Effector CD4-positive, alpha-beta T cell (primary cell): ENCODE results near the gene GM2A.
"Not testable (repeated sequence)": the region's sequence is repeated elsewhere in the genome, so short reads cannot be mapped to it uniquely, and the experiment has no call there.

Experiments
- DNase-seq: peaks from one replicate; pipeline ENCODE4 v3.0.0-alpha.2; 2020

GM2A gene

DNA sequence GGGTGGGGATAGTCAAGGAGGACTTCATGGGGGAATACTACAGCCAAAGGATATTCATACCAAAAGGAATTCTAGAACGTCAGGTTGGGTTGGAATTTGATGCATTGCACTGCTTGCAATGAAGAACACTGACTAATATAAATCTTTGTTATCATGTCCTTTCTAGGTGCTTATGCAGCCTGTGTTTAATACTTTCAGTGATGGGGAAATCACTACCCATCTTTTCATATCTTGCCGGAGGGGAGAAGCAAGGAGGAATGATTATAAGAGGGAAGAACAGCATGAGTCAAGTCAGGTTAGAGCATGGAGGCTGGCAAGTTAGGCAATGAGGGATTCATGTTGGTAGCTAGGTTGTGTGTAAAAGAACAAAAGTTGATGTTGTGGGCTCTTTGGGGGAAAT, 24.0 kb upstream of the GM2A start:
- DNase-seq: no peak

DNA sequence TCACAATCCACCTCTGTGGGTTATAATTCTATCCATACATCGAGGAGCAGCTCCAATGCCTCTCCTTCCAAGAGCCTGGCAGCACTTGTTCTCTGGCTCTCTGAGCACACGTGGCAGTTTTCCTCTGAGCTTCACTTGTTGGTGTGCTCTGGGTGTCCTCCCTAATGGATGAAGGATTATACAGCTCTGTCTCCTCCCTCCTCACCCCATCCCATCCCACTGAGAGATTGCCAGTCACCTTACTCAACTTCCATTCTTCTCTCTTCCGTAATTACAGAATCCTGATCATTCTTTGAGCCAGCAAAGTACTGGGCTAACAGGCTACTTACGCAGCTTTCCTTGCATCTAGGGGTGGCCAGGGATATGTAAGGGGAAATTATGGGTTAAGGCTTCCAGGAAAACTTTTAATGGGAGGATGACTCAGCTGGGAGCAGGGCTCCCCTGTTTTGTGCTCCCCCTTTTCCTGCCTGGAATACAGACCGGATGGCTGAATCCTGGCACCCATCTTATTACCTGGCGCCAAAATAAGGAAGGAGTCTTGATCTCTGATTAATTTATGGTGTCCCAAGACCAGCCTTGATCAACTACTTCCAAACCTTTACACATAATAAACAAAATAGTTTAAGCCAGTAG, 22.8 kb upstream of the GM2A start:
- no peak for DNase-seq

DNA sequence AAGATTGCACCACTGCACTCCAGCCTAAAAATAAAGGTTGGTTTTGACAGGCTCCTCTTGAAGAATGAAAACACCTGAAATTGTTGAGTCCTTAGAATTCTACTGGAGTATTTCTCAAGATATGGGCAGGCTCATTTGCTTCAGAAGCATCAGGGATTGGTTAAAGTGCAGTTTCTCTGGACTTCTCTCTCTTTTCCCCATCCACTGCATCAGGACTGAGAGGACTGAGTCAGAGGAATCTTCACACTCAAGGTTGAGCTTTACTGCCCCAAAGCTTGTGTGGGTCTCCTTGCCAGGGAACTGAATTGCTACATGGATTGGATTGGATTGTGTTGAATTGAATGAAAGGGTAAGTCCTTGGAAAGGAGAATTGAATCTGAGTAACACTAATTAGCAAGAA, 21.6 kb upstream of the GM2A start:
- no peak for DNase-seq

DNA sequence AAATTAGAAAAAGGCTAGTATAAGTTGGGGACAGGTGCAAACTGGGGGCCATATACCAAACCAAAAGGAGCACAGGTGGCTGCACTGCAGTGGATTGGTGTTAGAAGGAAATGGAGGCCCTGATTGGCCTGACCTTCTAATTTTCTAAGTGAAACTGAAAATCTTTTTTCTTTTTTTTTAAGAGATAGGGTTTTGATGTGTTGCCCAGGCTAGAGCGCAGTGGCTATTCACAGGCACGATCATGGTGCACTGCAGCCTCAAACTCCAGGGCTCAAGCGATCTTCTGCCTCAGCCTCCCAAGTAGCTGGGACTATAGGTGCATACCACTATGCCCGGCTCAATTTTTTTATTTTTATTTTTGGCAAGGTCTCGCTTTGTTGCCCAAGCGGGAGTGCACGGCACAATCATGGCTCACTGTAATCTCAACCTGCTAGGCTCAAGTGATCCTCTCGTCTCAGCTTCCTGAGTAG, 19.3 kb upstream of the GM2A start:
- DNase-seq: no peak

DNA sequence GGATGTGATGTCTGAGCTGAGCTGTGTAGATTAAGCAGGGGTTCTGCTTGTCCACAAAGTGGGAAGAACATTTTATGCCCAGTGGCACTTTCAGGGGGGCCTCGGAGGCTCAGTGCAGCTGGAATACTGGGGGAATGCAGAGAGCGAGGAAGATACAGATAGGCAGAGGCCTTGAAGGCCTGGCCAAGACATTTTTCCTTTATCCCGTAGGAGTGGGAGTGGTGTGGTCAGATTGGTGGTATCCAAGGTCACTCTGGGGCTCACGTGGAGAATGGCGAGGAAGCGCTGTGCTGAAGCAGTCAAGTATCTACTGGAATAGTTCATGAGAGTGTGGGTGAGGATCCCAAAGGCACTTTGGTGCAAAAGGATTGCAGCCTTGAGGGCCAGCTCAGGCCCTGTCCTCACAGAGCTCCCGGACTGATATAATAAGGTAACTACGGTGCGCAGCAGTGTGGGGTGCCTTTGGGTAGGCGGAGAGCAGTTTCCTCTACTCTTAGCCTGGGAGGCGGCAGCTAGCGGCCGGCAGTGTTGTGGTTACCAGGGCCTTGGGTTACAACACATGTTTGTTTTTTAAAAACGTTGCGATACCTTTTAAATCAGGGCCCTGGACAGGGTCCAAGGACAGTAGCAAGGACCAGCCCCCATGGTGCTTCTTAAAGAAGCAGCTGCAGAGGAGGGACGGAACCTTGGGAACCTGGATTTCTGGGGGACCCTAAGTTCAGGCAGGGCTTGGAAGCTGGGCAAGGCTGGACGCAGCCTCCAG, 18.3 kb upstream of the GM2A start:
- no peak for DNase-seq

DNA sequence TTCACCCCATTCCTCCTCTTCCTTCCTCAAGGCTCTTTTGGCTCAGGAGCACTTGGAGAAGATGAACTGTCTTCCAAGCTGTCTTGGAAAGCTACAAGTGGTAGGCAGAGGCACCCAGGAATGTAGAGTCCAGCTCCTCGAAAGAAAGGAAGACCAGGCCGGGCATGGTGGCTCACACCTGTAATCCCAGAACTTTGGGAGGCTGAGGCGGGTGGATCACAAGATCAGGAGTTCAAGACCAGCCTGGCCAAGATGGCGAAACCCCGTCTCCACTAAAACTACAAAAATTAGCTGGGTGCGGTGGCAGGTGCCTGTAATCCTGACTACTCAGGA, 17.8 kb upstream of the GM2A start:
- not testable (repeated sequence) for DNase-seq

DNA sequence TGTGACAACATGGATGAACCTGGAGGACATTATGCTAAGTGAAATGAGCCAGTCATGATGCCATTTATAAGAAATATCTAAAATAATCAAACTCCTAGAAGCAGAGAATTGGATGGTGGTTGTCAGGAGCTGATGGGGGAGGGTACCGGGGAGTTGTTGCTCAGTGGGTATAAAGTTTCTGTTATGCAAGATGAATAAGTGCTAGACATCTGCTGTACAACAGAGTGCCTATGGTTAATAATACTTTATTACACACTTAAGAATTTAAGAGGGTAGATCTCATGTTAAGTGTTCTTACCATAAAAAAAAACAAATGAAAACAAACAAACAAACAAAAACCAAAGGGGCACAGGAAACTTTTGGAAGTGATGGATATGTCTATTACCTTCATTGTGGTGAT, 16.1 kb upstream of the GM2A start:
- no peak for DNase-seq

DNA sequence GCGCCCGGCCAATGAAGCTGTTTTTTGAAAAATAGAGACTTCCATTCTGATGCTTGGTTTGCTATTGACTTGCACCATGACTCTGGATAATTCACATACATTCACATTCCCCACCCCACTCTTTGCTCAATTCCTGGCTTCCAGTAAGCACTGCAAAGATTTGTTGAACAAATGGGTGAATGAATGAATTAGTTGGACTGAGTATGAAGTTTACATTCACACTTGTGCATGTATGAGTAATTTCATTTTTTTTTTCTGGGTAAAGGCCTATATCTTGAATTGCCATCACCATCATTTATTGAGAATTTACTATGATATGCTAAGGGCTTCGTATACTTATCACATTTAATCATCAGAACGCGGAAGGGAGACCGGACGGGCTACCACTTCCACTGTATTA, 15.3 kb upstream of the GM2A start:
- DNase-seq: no peak

DNA sequence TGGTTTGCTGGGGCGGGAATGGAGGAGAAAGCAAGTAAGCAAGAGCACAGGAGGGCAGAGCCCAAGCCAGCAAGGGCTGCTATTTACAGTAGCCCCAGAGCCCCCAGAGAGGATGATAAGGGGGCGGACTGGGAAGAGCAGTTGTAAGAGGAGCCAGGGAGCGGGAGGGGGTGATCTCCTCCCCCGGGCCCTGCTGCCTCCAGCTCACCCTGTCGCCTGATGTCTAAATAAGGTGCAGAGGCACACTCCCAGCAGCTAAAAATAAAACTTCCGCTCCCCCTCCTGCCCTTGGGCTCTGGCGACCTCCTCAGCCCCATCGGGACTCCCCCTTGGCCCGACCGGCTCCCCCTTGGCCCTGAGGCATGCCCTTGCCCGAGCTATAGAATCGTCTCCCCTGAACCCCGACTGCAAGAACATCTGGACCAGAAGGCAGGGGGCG, 14.7 kb upstream of the GM2A start:
- DNase-seq: no peak

DNA sequence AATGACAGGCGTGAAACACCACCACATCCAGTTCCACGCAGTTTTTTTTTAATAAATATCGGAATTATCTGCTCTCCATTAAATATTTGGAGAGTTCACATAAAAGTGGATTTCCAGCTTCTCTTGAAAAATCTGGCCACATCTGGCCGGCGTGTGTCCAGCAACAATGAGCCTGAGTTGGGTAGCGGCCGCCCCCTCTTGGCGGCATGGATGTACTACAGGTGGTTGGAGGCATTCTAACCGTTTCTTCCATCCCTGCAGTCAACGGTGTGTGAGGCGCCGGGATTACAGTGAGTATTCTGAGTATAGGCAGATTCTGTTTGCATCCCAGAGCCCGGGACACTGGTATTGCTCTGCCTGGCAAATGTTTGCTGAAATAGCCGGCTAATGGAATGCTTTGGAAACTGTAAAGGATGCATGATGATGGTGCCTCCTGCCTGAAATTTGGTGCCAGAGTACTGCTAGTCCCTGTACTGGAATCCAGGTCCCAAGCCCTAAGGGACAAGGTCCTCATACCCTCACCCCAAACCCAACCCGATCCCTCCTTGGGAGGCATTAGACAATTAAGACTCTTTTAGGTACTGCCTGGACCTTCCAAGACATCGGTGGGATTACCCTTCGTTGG, 13.6 kb upstream of the GM2A start:
- peak; percentile 36 for DNase-seq

DNA sequence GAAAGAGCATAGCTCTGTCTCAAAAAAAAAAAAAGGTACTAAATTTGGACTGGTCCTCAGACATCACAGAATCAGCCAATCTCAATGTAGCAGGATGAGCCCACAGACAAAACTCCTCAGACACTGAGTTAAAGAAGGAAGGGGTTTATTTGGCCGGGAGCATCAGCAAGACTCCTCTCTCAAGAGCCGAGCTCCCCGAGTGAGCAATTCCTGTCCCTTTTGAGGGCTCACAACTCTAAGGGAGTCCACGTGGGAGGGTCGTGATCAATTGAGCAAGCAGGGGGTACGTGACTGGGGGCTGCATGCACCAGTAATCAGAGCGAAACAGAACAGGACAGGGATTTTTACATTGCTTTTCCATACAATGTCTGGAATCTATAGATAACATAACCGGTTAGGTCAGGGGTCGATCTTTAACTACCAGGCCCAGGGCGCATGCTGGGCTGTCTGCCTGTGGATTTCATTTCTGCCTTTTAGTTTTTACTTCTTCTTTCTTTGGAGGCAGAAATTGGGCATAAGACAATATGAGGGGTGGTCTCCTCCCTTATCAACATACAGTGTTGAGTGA, 12.6 kb upstream of the GM2A start:
- not testable (repeated sequence) for DNase-seq

DNA sequence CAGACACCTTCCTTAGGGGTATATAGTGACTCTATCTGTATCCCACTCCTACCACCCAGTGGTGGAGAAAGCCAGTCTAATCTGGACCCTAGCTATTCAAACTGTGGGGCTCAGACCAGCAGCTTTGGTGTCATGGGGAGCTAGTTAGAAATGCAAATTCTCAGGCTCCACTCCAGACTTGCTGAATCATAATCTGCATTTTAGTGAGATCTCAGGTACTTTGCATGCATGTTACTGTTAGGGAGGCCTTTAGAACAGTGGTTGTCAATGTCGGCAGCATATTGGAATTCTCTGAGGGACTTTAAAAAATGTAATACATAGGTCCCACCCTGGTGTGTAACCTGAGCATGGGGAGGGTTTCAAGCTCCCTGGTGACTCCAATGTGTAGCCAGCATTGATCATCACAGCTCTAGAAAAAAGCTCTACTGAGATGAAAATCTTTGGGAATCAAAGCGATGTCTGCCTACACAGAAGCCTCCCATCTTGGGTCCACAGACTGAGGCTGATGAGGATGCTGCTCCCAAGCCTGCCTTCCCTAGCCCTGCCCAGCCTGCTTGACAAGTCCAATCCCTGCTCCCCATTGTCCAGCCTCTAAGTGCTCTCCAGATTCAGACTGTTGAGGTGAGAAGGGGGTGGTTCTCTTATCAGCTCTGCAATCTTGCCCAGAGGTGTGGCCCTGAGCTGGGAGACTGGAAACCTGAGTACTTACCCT, 11.9 kb upstream of the GM2A start:
- no peak for DNase-seq

DNA sequence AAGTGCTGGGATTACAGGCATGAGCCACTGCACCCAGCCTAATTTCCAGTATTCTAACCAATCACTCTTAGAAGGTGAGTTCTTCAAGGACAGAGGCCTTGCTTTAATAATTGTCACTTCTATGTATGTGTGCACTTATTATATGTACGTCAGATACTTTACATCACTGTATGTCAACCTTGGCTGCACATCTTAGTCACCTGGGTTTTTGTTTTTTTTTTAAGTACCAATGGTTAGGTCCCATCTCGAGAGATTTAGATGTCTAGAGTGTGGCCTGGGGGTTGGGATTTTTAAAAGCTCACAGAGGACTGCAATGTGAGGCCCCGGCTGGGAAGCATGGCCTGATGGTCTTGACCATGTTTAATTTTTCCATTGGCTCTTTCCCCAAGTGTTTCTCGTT, 9.9 kb upstream of the GM2A start:
- no peak for DNase-seq

DNA sequence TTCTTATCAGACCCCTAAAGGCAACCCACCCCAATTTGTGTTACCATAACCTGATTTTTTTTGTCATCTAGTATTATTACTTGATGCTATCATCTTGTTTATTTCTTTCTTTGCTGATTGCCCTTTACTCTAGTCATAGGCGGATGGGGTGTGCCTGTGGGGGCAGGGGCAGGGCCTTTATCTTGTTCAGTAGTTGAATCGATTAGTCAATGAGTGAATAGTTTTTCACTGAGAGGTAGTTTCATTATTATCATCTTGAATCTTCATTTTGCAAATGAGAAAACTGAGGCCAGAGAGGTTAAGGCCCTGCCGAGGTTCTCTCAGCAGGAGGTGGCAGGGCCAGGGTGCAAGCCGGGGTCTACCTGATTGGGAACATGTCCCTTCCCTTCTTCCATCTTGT, 9.4 kb upstream of the GM2A start:
- no peak for DNase-seq

DNA sequence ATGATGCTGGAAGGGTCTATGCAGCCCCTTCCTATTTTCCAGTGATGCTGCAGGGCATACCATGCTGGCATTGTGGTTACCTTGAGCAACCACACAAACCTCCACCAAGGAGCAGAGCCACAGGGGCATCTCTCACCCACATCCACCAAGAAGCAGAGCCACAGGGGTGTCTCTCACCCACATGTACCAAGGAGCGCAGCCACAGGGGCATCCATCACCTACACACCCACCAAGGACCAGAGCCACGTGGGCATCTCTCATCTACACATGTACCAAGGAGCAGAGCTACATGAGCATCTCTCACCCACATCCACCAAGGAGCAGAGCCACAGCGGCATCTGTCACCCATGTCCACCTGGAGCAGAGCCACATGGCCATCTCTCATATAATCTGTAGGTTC, 8.8 kb upstream of the GM2A start:
- DNase-seq: no peak

DNA sequence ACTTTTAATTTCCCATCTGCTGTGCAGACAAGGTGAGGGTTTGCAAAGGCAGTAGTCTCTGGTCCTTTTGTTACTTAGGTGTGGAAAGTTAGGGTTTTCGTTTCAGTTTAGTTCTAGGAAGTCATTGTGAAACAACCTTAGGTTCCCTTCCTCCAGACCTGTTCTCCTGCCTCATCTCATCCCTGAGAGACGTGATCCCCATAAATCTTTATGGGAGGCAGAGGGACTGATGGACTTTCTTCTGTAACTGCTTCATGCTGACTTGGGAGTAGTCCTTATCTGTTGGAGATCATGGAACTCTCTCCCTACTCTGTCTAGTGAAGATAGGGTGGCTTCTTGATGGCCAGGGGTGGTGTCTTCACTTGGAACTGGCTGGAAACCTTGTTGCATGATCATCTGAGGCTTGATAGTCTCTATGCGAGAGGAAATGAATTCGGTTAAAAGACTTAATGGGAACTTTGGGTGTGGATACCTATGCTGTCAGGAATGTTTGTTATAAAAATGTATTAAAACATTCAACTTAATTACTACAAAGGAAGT, 7.2 kb upstream of the GM2A start:
- no peak for DNase-seq

DNA sequence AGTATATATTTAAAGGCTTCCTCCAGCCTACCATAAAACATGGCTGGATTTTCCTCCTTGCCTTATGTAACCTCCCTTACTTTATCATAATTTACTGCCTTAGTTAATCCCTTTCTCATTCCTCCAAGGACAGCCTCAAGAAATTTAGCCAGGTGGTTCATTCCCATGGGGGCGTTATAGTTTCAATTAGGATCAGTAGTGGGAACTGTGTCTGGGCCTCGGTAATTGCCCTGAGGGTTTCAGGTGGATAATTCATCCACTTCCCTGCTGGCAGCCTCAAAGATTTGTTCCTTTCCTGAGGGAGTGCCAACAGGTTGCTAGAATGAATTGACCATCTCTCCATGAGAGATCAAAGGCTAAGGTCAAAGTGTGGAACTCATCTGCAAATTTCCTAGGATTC, 4.3 kb upstream of the GM2A start:
- DNase-seq: no peak

DNA sequence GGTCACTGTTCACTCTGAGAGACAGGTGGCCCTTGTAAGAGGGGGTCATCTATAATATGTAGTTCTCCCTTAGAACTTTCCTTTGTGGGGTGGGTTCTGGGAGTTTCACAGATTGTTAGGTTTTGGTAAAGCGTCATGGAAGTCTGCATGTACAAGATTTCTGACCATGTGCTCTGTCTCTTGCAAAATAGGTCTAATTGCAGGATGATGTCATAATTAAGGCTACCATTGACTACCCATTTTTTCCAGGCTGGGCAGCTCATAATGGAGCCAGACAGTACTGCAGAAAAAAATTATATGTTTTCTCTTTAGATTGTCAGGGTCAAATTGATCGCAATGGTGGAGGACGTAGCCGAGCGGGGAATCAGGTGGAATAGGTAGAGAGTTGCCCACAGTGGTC, 3.7 kb upstream of the GM2A start:
- DNase-seq: no peak

DNA sequence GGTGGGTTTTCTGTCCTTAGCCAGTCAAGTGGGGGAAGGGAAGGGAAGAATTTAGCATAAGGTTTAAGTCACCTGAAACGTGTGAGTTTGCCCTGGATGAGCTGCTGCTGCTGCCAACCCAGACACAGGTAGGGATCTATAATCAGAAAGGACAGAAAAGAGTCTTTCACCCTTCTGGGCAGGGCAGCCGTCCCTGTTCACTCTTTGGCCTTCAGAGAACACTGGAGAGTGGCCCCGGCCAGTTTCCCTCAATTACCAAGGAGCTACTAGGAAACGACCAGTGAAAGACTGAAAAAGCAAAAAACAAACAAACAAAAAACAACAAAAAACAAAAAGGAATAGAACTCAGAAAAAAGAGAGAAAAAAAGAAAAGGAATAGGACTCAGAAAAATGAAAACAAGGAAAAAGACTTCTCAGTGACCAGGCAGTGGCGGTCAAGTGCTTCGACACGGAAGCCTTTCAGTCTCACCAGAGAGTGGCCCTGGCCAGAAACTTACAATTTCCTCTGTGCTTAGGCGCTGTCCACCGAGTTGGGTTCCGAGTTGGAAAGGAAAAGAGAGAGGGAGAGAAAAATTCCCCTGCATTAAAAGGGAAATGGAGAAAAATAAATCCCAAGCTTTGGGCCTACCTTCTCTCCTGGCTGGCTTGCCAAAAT, 2.5 kb upstream of the GM2A start:
- DNase-seq: no peak

DNA sequence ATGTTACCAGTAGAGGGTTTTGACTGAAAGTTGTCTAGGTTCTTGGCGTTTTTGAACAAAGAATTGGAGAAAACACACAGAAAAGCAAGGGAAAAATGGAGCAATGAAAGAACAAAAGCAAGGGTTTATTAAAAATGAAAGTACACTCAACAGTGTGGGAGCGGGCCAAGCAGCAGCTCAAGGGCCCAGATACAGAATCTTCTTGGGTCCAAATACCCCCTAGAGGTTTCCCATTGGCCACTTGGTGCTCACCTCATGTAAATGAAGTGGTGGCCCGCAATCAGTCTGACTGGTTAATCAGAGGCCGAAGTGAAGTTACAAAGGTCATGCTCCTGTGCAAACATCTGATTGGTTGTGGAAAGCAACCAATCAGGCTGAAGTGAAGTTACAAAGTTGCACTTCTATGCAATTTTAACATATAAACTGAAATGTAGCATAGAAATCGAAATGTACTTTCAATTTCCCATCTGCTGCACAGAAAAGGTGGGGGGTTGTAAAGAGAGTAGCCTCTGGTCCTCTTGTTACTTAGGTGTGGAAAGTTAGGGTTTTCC, 1.9 kb upstream of the GM2A start:
- no peak for DNase-seq

DNA sequence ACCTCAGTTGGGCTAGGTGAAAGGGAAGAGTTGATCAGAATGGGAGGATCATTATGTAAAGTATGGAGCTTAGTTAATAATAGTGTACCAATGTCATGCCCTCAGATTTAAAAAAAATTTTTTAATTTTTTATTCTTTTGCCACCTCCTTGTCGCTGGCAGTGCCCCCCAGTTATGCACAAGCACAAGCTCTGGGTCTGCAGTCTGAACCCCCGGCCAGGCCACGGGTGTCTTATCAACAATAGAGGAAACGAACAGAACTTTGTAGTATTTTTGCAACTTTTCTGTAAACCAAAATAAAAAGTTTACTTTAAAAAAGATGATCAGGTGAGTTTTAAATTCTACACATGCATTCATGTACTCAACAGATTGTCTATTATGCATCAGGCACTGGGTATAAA, 1.4 kb upstream of the GM2A start:
- DNase-seq: no peak

DNA sequence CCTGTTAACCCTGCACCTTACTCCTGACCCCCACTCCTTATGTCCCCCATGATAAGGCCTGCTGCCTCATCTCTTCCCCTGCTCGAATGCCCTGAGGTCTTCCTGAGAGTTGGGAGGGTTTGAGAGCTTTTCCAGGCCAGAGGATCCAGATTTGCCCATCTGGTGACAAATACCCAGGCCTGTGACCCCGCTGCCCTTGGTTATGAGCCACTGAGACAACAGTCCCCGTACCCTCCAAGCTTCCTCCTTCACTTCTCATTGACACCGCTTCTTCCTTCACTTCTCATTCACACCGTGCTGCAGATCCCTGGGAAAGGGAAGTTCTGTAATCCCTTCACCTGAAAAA, 593 bp downstream of the GM2A start:
- DNase-seq: no peak
